Hepatocyte (in vitro differentiated cells): Measurements from ENCODE around the gene RAB11FIP2.

Experiments used
- CTCF ChIP-seq: fragments of 200-600 bp; sonication (generic); IDR thresholded peaks from 2 replicates; pipeline ENCODE4 v1.5.1; 2016; ENCODE audit warnings: antibody characterized with exemption, mild to moderate bottlenecking; ENCODE audit not compliant: poor library complexity
- EZH2 ChIP-seq: fragments of 200-600 bp; sonication (generic); IDR thresholded peaks from 2 replicates; pipeline ENCODE4 v1.6.1; 2016; ENCODE audit warnings: antibody characterized with exemption, mild to moderate bottlenecking, borderline replicate concordance
- EZH2phosphoT487 ChIP-seq: fragments of 200-600 bp; sonication (generic); IDR thresholded peaks from one replicate; pipeline ENCODE4 v1.6.1; 2018; ENCODE audit warnings: antibody characterized with exemption, mild to moderate bottlenecking, low read depth, moderate library complexity; ENCODE audit not compliant: unreplicated experiment, severe bottlenecking

- TF ChIP-seq CTCF (no peak), EZH2phosphoT487 (no peak), EZH2 (no peak)
These were observed 49.1 kb downstream of the RAB11FIP2 start for GRCh38 chr10:117997673-117998072.
